GM11168 (cell line): Measurements from ENCODE around the gene TOR1B.

Experiments used
- in situ Hi-C: fragments of 300-500 bp; cut with MboI; formaldehyde crosslinking; loops from one replicate; pipeline ENCODE4 v1.12.0; 2022; ENCODE audit warnings: low sequenced_read_pairs; ENCODE audit not compliant: unreplicated experiment

TOR1B gene

DNA sequence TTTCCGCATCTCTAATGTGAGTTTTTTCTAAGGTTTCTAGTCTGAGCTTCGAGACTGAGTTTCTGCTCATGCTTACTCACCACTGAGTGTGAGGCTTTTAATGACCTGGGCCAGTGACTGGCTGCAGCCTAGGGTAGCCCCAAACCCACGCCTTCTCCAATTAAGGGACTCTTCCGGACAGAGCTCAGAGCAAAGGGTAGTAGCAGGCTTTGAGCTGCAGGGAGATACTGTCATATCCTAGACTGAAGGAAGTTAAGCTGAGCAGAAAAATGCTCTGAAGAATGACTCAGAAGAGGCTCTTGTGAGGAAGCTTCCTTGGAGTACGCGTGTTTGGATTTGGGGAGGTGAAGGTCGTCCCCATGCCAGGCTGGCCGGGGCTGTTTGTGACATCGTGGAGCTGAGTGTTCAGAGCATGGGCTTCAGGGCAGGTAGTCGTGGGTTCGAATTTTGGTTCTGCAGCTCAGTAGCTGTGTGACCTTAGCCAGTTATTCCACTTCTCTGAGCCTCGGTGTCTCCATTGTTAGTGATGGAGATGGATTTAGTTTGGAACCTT is 35.8 kb downstream of the TOR1B start:
- in situ Hi-C loops: no loop called here

DNA sequence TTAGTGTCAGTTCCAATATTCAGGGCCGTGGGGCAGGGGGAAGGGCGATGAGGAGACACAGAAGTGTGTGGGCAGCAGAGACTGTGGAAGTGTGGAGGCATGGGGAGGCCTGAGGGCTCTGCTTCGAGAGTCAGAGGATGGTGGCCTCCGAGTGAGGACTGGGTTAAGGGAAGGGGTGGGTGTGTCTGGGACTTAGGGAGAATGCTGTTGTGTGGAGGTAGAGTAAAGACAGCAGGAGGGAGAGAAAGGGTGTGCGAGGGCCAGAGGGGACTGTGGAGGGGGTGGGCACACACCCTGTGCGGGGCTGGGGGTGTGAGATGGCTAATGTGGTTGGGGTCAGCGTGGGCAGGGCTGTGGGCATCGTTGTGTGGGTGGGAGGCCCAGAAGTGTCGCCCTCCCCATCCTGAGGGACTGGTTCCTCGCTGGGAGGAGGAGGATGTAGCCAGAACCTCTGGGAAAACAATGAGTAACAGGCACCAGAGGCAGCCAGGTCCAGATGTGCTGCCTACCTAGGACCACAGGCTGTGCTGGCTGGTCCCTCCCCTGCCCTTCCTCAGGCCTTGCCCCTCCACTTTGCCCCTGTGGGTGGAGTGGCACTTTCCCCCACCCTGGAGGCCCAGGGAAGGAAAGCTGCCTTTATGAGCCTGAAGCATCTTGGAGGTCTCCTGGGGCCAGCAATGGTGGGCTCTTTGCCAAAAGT is 36.5 kb downstream of the TOR1B start:
- in situ Hi-C loops: no loop called here

DNA sequence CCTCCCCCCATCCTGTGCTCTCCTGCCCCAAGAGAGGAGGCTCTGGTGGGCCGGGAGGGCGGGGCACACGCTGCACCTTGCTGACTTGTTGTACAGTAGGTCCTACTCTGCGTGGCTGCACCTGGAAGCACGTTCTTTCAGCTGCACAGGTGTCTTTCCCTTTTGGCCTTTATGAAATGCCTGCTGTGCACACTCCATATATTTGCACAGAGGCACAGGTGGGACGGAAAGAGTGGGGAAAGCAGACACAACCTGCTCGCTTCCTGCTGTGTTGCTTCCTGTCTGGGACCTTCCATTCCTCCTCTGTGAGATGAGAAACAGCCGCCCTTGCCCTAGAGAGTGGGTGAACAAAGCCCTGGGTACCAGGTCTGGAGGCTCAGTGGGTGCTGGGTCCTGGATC is 37.0 kb downstream of the TOR1B start:
- in situ Hi-C loops: no loop called here

GRCh38 chr9:129841071-129841470 is 38.1 kb downstream of the TOR1B start:
- in situ Hi-C loops: no loop called here

DNA sequence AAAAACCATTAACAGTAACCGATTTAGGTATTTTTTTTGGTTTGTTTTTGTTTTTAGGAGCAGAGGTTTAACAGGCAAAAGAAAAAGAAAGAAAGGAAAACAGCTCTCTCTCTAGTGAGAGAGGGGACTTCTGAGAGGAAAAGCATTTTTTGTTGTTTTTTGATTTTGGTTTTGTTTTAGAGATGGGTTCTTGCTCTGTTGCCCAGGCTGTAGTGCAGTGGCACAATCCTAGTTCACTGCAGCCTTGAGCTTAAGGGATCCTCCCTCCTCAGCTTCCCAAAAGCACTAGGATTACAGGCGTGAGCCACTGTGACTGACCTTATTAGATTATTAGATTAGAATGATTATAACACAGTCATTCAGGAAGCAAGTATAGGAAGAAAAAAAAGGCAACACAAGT is 42.4 kb downstream of the TOR1B start:
- in situ Hi-C loops: no loop called here

- in situ Hi-C loops: no loop called here
Observed at GRCh38 chr9:129848712-129849441, 45.9 kb downstream of the TOR1B start.

GRCh38 chr9:129849901-129850300 is 46.9 kb downstream of the TOR1B start:
- in situ Hi-C loops: no loop called here

DNA sequence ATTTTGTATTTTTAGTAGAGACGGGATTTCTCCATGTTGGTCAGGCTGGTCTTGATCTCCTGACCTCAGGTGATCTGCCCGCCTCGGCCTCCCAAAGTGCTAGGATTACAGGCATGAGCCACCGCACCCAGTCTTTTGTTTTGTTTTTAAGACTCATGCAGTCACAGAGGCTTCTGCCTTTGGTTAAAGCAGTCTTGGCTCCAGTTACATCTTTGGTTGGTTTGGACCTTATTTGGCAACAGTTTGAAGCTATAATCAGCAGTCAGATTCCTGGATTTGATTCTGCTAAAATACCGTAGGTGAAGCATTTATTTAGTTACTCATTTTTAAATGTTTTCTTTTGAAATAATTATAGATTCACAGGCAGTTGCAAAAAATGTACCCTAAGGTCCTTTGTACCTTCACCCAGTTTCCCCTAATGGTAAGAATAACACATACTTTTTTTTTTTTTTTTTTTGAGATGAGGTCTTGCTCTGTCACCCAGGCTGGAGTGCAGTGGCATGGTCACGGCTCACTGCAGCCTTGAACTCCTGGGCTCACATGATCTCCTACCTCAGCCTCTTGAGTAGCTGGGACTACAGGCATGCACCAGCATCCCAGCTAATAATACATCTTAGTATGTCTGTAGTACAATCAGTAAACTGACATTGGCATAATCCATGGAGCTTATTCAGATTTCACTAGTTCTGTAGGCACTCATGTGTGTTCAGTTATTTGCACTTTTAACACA is 48.0 kb downstream of the TOR1B start:
- in situ Hi-C loops: no loop called here

DNA sequence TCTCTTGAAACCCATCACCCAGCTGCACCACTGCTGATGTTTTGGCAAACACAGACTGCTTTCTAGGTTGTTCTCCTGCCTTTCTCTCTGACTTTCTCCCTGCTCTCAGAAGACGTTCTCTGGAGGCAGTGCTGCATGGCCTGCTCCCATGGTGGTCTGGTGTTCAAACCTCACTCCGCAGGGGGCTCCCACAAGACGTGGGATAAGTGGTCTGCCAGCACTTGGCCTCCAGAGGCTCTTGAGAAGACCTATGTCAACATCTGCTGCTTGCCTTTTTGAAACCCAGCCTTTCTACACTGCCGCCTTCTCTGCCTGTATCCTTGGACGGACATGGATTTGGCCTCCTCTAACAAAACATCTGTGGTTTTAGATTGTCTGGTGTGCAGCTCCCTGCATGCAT is 48.8 kb downstream of the TOR1B start:
- in situ Hi-C loops: no loop called here

GRCh38 chr9:129852579-129852978 is 49.6 kb downstream of the TOR1B start:
- in situ Hi-C loops: no loop called here

- in situ Hi-C loops: no loop called here
Observed at GRCh38 chr9:129853614-129854013, 50.6 kb downstream of the TOR1B start.

DNA sequence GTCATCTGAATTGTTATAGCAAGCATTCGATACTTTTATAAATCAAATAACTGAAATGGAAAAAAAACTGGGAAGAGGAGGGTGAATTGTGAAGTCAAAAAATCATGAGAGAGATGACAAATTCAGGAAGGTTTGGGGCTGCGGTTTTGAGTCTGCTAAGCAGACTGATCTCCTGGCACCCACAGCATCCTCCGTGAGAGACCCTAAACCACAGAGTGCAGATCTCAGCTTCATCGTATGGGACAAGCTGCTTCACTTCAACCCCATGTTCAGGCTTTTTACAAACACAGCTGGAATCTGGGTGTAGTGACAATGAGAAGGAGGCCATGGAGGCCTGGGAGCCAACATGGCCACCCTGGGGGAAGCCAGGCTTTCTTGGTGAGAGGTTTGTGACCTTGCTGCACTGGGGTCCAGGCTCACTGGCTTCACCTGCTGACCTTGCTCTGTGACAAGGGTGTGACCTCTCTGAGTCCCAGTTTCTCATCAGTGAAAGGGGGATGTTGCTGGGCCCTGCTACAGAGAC is 51.7 kb downstream of the TOR1B start:
- in situ Hi-C loops: no loop called here

- in situ Hi-C loops: no loop called here
Observed at GRCh38 chr9:129857207-129857606, 54.2 kb downstream of the TOR1B start.

DNA sequence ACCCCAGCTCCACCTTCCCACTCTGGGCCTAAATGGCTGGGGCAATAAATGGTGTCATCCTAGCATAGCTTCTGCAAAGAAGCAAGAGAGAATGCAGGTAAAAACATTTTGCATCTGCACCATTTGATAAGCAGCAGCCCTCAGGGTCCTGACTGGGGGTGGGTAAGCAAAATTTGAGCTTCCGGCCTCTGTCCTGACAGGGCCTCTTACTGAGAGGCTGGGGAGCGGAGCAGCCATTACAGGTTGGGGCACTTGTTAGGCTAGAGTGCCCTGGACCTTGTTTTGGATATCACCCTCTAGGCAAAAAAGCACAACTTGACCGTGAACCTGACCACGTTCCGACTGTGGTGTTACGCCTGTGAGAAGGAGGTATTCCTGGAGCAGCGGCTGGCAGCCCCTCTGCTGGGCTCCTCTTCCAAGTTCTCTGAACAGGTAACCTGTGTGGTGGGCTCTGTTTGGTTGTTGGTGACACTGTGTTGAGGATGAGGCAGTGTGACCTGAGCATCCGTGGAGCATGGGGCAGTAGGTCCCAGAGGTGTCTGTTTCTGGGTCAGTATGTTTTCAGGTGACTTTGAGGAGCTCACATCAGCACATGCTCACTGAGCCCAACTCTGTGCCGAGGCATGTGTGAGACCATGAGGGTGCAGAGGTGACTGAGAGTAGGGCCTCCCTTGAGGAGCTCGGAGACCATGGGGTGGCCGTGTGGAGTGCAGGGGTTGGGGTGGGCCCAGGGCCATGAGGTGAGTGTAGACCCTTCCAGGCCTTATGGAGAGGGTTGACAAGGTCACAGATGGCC is 55.4 kb downstream of the TOR1B start:
- in situ Hi-C loops: no loop called here
